GM12878 (cell line): ENCODE measurements around the gene NCOA6. TPM values are rescaled to one million over a fixed set of nuclear protein-coding genes. Genes with fewer than 3 reads are reported as not detected.

Experiments
- ATAC-seq: fragments of 200-7000 bp; cut with Tn5 transposase; 3 replicates; pipeline ENCODE4 v1.9.1; 2020; ENCODE audit warnings: mild to moderate bottlenecking, moderate library complexity
- BruUV-seq: library from RNA; stranded (reverse); fragments of 400-500 nt; replicated peaks from 2 replicates; lab custom pipeline; 2021; lab: Mats Ljungman, UMichigan
- CTCF ChIA-PET: fragments of 300-600 bp; sonication (Branson Sonifier 250); formaldehyde crosslinking; extraction: SDS; loops from one replicate; lab custom pipeline; 2021; ENCODE audit warnings: inconsistent platforms; lab: Yijun Ruan, JAX
- POLR2A ChIA-PET: fragments of 350-600 bp; formaldehyde crosslinking; extraction: SDS; loops from one replicate; lab custom pipeline; 2021; ENCODE audit warnings: inconsistent platforms; lab: Charles Lee
- RAD21 ChIA-PET: fragments of 300-600 bp; sonication (Branson Sonifier 250); formaldehyde crosslinking; loops from one replicate; lab custom pipeline; 2023; ENCODE audit warnings: antibody characterized with exemption; ENCODE audit not compliant: unreplicated experiment; lab: Charles Lee
- SMC1A ChIA-PET: fragments of 300-600 bp; sonication (Branson Sonifier 250); formaldehyde crosslinking; loops from one replicate; lab custom pipeline; 2023; ENCODE audit not compliant: unreplicated experiment, uncharacterized antibody; lab: Charles Lee
- DNase-seq: peaks from one replicate; pipeline ENCODE4 v3.0.0-alpha.2; 2011; ENCODE audit warnings: low read depth, low spot score
- FAIRE-seq: peaks from 3 replicates; lab custom pipeline; 2011; peaks lifted over from hg19 to GRCh38; lab: Jason Lieb, UNC
- H2AFZ ChIP-seq: 2 replicates; pipeline ENCODE4 v1.6.0; 2011; ENCODE audit warnings: low read depth, low read length, control low read depth; ENCODE audit not compliant: control insufficient read depth
- H3K27ac ChIP-seq: 2 replicates; pipeline ENCODE4 v1.5.1; 2011; ENCODE audit warnings: control low read depth; ENCODE audit not compliant: control insufficient read depth, insufficient read depth
- H3K27me3 ChIP-seq, 2 experiments: replicated peaks in 1 of 2; 2 replicates each; pipeline versions ENCODE4 v1.6.0 to v1.6.1; 2011; ENCODE audit warnings: low read length in 1 of 2; ENCODE audit not compliant: control insufficient read depth in 2 of 2, insufficient read depth in 2 of 2
- H3K36me3 ChIP-seq, 2 experiments: 2 replicates each; pipeline ENCODE4 v1.5.1; 2011; ENCODE audit warnings: low read length in 1 of 2; ENCODE audit not compliant: control insufficient read depth in 2 of 2, insufficient read depth in 2 of 2
- H3K4me1 ChIP-seq: 2 replicates; pipeline ENCODE4 v1.6.1; 2011; ENCODE audit warnings: mild to moderate bottlenecking, low read length, moderate library complexity, mixed read lengths; ENCODE audit not compliant: control insufficient read depth, insufficient read depth
- H3K4me2 ChIP-seq: 2 replicates; pipeline ENCODE4 v1.6.0; 2011; ENCODE audit warnings: control low read depth; ENCODE audit not compliant: control insufficient read depth, insufficient read depth
- H3K4me3 ChIP-seq: fragments of 200-600 bp; sonication (generic); 2 replicates; pipeline ENCODE4 v1.5.1; 2016
- H3K79me2 ChIP-seq: 2 replicates; pipeline ENCODE4 v1.6.0; 2011; ENCODE audit warnings: low read length; ENCODE audit not compliant: control insufficient read depth, insufficient read depth
- H3K9ac ChIP-seq: 2 replicates; pipeline ENCODE4 v1.8.0; 2011; ENCODE audit warnings: low read length, control low read depth, mixed read lengths; ENCODE audit not compliant: control insufficient read depth, insufficient read depth
- H3K9me3 ChIP-seq: replicated peaks from 3 replicates; pipeline ENCODE4 v1.5.1; 2011; ENCODE audit warnings: mild to moderate bottlenecking, low read length; ENCODE audit not compliant: control insufficient read depth, insufficient read depth
- H4K20me1 ChIP-seq: 2 replicates; pipeline ENCODE4 v1.6.0; 2011; ENCODE audit not compliant: control insufficient read depth, insufficient read depth
- BACH1 ChIP-seq: fragments of 450-650 bp; IDR thresholded peaks from 2 replicates; pipeline ENCODE4 v1.6.1; 2017; ENCODE audit warnings: mild to moderate bottlenecking, borderline replicate concordance
- BRCA1 ChIP-seq: IDR thresholded peaks from 2 replicates; pipeline ENCODE4 v1.6.1; 2011; ENCODE audit warnings: low read depth, low read length, improper control_type of control experiment
- CBX3 ChIP-seq: fragments of 200-600 bp; sonication (generic); IDR thresholded peaks from 2 replicates; pipeline ENCODE4 v1.6.1; 2016; ENCODE audit warnings: low read depth, borderline replicate concordance
- CBX5 ChIP-seq: sonication (generic); IDR thresholded peaks from 2 replicates; pipeline ENCODE4 v1.6.1; 2016; ENCODE audit warnings: low read depth, moderate library complexity, mild to moderate bottlenecking, inconsistent platforms
- CHD1 ChIP-seq: IDR thresholded peaks from 2 replicates; pipeline ENCODE4 v1.6.1; 2012; ENCODE audit warnings: low read depth, low read length, improper control_type of control experiment
- DPF2 ChIP-seq: fragments of 450-650 bp; IDR thresholded peaks from 2 replicates; pipeline ENCODE4 v1.6.1; 2017; ENCODE audit warnings: mild to moderate bottlenecking
- EED ChIP-seq: sonication (generic); IDR thresholded peaks from 2 replicates; pipeline ENCODE4 v1.6.1; 2016; ENCODE audit warnings: antibody characterized with exemption, low read depth
- FOXK2 ChIP-seq: fragments of 450-650 bp; IDR thresholded peaks from 2 replicates; pipeline ENCODE4 v1.6.1; 2017; ENCODE audit warnings: mild to moderate bottlenecking, moderate library complexity
- FOXM1 ChIP-seq: IDR thresholded peaks from 2 replicates; pipeline ENCODE4 v1.6.1; 2012; ENCODE audit warnings: low read depth, mild to moderate bottlenecking, inconsistent platforms, low read length, moderate library complexity
- GATAD2B ChIP-seq: fragments of 450-650 bp; conservative IDR thresholded peaks from 2 replicates; pipeline ENCODE4 v1.6.1; 2017; ENCODE audit warnings: low read depth, mild to moderate bottlenecking, moderate library complexity
- HDAC2 ChIP-seq: fragments of 200-600 bp; sonication (generic); IDR thresholded peaks from 2 replicates; pipeline ENCODE4 v1.6.1; 2017
- JUNB ChIP-seq: IDR thresholded peaks from 2 replicates; pipeline ENCODE4 v1.6.1; 2016; ENCODE audit warnings: antibody characterized with exemption, mild to moderate bottlenecking
- PBX3 ChIP-seq: IDR thresholded peaks from 2 replicates; pipeline ENCODE4 v1.6.1; 2011; ENCODE audit warnings: mild to moderate bottlenecking, low read depth, low read length, moderate library complexity; ENCODE audit not compliant: insufficient replicate concordance
- RAD21 ChIP-seq: IDR thresholded peaks from 2 replicates; pipeline ENCODE4 v1.6.1; 2011; ENCODE audit warnings: mild to moderate bottlenecking, low read depth, low read length, moderate library complexity; ENCODE audit not compliant: insufficient read depth
- ZNF384 ChIP-seq: IDR thresholded peaks from 2 replicates; pipeline ENCODE4 v1.6.1; 2012; ENCODE audit warnings: low read depth, mild to moderate bottlenecking, low read length, improper control_type of control experiment, borderline replicate concordance
- ZSCAN29 ChIP-seq: fragments of 450-650 bp; IDR thresholded peaks from 2 replicates; pipeline ENCODE4 v1.6.1; 2017; ENCODE audit warnings: mild to moderate bottlenecking, moderate library complexity
- WGBS: methylation state at CpG from one replicate; pipeline ENCODE4 v1.1.6; 2016; ENCODE audit warnings: low lambda C conversion rate; ENCODE audit not compliant: insufficient replicate concordance, insufficient coverage; ENCODE audit errors: missing lambda C conversion rate; 5-methylcytosine and 5-hydroxymethylcytosine counted together
- in situ Hi-C: fragments of 300-500 bp; cut with MboI; formaldehyde crosslinking; loops from 9 replicates; pipeline ENCODE4 v1.14.3; 2018; ENCODE audit warnings: mixed read lengths
- intact Hi-C: fragments of 100-400 bp; cut with micrococcal nuclease; formaldehyde crosslinking; loops from one replicate; pipeline ENCODE4 v1.14.2; 2022; ENCODE audit not compliant: unreplicated experiment
- polyA plus RNA-seq, 11 experiments: library from polyadenylated mRNA; depleted of rRNA in 4 of 11; unstranded in 6 of 11; stranded (reverse) in 5 of 11; fragments of >200 nt; fragmentation: Nextera tagmentation in 4 of 11; fragmentation: Illumina TruSeq in 1 of 11; extraction: Ambion mirVana in 4 of 11; extraction: Trizol in 1 of 11; gene quantifications; 1 replicate in 1 of 11; 2 replicates in 10 of 11; pipeline versions ENCODE4 v1.2.1 to v1.2.3, GENCODE V29; 2011 to 2016; ENCODE audit warnings: inconsistent platforms in 2 of 11, missing spikeins in 2 of 11, low read depth in 1 of 11
- total RNA-seq, 4 experiments: library from RNA; depleted of rRNA in 3 of 4; stranded (reverse); fragments of >200 nt in 3 of 4; fragmentation: Illumina TruSeq in 1 of 4; extraction: Trizol in 1 of 4; gene quantifications; 2 replicates each; pipeline versions ENCODE4 v1.2.1 to v1.2.3, GENCODE V29; 2013 to 2021

The NCOA6 gene
- total and polyA plus RNA-seq, 10 of the 15 experiments (the other 5 are each of a cell fraction or from before 2014, with no cell fraction given) = 6.1 to 20.6 (median 12.6) TPM

GRCh38 chr20:34820805-34821578 lies 4.5 kb downstream of the NCOA6 start:
- WGBS = 69% methylated on average over 8 of the region's 8 CpGs
- H3K9me3 ChIP-seq = no peaks in the 10 kb centered on the region
- no peak overlapping the region for H2AFZ ChIP-seq
- in situ Hi-C loops = no loop called here
- H4K20me1 ChIP-seq = no peaks in the 10 kb centered on the region
- intact Hi-C loops = no loop called here
- no peak overlapping the region for H3K27ac ChIP-seq
- H3K36me3 ChIP-seq = no peaks in the 10 kb centered on the region
- ChIA-PET CTCF (interaction anchor here (0.6 kb wide), 1 partner anchor 56 kb away, joined by 3 read pairs; no protein-coding TSS in a partner anchor), POLR2A (interaction anchor here (0.6 kb wide), 1 partner anchor 1331 kb away, joined by 4 read pairs; the partner anchor contains the start of gene CBFA2T2), SMC1A (no interaction called here), RAD21 (no interaction called here)
- DNase-seq = no peak
- no TSS peak for BruUV-seq
- H3K4me1 ChIP-seq = no peaks in the 10 kb centered on the region; the same call in 1 of the 2 replicates
- TF ChIP-seq JUNB = no peak
- TF ChIP-seq HDAC2 = no peak
- no peak for TF ChIP-seq EED
- TF ChIP-seq BRCA1 = no peak
- TF ChIP-seq CBX5 = no peak
- TF ChIP-seq ZNF384 = no peak
- TF ChIP-seq GATAD2B = no peak
- no peak for TF ChIP-seq RAD21
- TF ChIP-seq PBX3 = no peak
- TF ChIP-seq CBX3 = no peak
- no peak for TF ChIP-seq CHD1
- TF ChIP-seq ZSCAN29 = no peak
- no peak for TF ChIP-seq FOXK2
- TF ChIP-seq BACH1 = no peak
- no peak for TF ChIP-seq DPF2
- TF ChIP-seq FOXM1 = no peak
- no peak overlapping the region for H3K4me3 ChIP-seq
- no peak for ATAC-seq
- H3K9ac ChIP-seq = no peak overlapping the region
- H3K27me3 ChIP-seq = no peaks in the 10 kb centered on the region
- no peak for FAIRE-seq
- no peak overlapping the region for H3K4me2 ChIP-seq
- peaks cover 55% of the 10 kb centered on the region for H3K79me2 ChIP-seq
